Glutamatergic neuron (in vitro differentiated cells): ENCODE results near the gene APOBEC3C. TPM values are rescaled to one million over a fixed set of nuclear protein-coding genes. Genes with fewer than 3 reads are reported as not detected.
"Not testable (repeated sequence)": the region's sequence is repeated elsewhere in the genome, so short reads cannot be mapped to it uniquely, and the experiment has no call there.

Experiments
- DNase-seq: peaks from one replicate; pipeline ENCODE4 v3.0.0; 2022
- H3K27ac Mint-ChIP-seq: one replicate; pipeline ENCODE4 v1.8.0; 2020; ENCODE audit warnings: mild to moderate bottlenecking, mixed read lengths, inconsistent platforms; ENCODE audit not compliant: unreplicated experiment
- H3K27me3 Mint-ChIP-seq: one replicate; pipeline ENCODE4 v1.8.0; 2020; ENCODE audit warnings: mild to moderate bottlenecking, moderate library complexity, mixed read lengths, inconsistent platforms; ENCODE audit not compliant: unreplicated experiment
- H3K36me3 Mint-ChIP-seq: one replicate; pipeline ENCODE4 v1.8.0; 2020; ENCODE audit warnings: mild to moderate bottlenecking, mixed read lengths, inconsistent platforms; ENCODE audit not compliant: unreplicated experiment
- H3K4me1 Mint-ChIP-seq: one replicate; pipeline ENCODE4 v1.8.0; 2020; ENCODE audit warnings: mild to moderate bottlenecking, low read depth, mixed read lengths, inconsistent platforms; ENCODE audit not compliant: unreplicated experiment
- H3K4me3 Mint-ChIP-seq: one replicate; pipeline ENCODE4 v1.8.0; 2020; ENCODE audit warnings: mild to moderate bottlenecking, mixed read lengths, inconsistent platforms; ENCODE audit not compliant: unreplicated experiment
- H3K9me3 Mint-ChIP-seq: one replicate; pipeline ENCODE4 v1.8.0; 2020; ENCODE audit warnings: mild to moderate bottlenecking, moderate library complexity, mixed read lengths, inconsistent platforms; ENCODE audit not compliant: unreplicated experiment
- CTCF ChIP-seq: fragments of 200-600 bp; sonication (generic); IDR thresholded peaks from one replicate; pipeline ENCODE4 v1.5.0; 2021; ENCODE audit not compliant: partially characterized antibody, unreplicated experiment
- total RNA-seq: library from RNA; stranded (reverse); fragmentation: NEBNext Ultra II Directional; extraction: Animal tissue kit (Norgen Biotek cat#: 25700); gene quantifications from one replicate; pipeline ENCODE4 v1.2.1, GENCODE V29; 2021; ENCODE audit not compliant: unreplicated experiment

The APOBEC3C gene
- total RNA-seq, 1 donor from 2014 or later, result 0.71 TPM

- H3K27me3 Mint-ChIP-seq, result peaks cover 5% of the 10 kb centered on the region
- H3K9me3 Mint-ChIP-seq, result peaks cover 4% of the 10 kb centered on the region
- peaks cover 3% of the 10 kb centered on the region for H3K4me1 Mint-ChIP-seq
- no peak overlapping the region for H3K4me3 Mint-ChIP-seq
- no peak for DNase-seq
- H3K36me3 Mint-ChIP-seq, result peaks cover 3% of the 10 kb centered on the region
- H3K27ac Mint-ChIP-seq, result no peak overlapping the region
- no peak for TF ChIP-seq CTCF
Measured at GRCh38 chr22:38997518-38997917, 16.5 kb upstream of the APOBEC3C start.

GRCh38 chr22:39003165-39003638 lies 10.9 kb upstream of the APOBEC3C start:
- H3K27ac Mint-ChIP-seq, result no peak overlapping the region
- no peak overlapping the region for H3K4me3 Mint-ChIP-seq
- H3K9me3 Mint-ChIP-seq, result peaks cover 3% of the 10 kb centered on the region
- TF ChIP-seq CTCF, result peak; percentile 79
- no peaks in the 10 kb centered on the region for H3K4me1 Mint-ChIP-seq
- peak; percentile 72 for DNase-seq
- peaks cover 2% of the 10 kb centered on the region for H3K27me3 Mint-ChIP-seq
- peaks cover 3% of the 10 kb centered on the region for H3K36me3 Mint-ChIP-seq

DNA sequence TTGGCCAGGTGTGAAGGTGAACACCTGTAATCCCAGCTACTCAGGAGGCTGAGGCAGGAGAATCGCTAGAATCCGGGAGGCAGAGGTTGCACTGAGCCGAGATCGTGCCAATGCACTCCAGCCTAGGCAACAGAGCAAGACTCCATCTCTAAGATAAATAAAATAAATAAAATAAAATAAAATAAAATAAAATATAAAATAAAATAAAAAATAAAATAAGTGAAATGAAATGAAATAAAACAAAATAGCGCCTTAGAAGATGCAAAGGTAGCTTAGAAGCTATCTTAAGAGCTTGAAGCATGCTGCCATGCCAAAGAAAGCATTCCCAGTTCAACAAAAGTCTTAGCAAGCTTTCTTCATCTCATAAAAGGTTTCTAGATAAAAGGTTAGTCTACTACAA lies 6.9 kb upstream of the APOBEC3C start:
- Mint-ChIP-seq H3K4me1 (no peaks in the 10 kb centered on the region), H3K9me3 (peaks cover 2% of the 10 kb centered on the region), H3K4me3 (no peak overlapping the region), H3K36me3 (no peaks in the 10 kb centered on the region), H3K27ac (no peak overlapping the region), H3K27me3 (peaks cover 2% of the 10 kb centered on the region)
- no peak for TF ChIP-seq CTCF
- DNase-seq, result no peak

DNA sequence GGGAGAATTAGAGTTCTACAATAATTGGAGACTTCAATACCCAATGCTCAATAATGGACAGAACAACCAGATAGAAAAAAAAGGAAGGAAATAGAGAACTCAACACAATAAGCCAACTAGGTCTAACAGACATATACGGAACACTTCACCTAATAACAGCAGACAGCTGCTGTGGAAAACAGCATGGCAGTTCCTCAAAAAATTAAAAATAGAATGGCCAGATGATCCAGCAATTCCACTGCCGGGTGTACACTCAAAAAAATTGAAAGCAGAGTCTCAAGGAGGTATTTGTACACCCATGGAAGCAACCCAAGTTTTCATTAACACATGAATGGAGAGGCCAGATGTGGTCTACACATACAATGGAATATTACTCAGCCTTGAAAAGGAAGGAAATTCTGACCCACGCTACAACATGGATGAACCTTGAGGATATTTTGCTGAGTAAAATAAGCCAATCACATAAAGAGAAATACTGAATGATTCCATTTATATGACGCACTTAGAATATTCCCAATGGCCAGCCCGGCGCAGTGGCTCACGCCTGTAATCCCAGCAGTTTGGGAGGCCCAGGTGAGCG lies 5.7 kb upstream of the APOBEC3C start:
- not testable (repeated sequence) for H3K27ac Mint-ChIP-seq, H3K36me3 Mint-ChIP-seq, H3K27me3 Mint-ChIP-seq, H3K4me3 Mint-ChIP-seq, H3K4me1 Mint-ChIP-seq, H3K9me3 Mint-ChIP-seq, DNase-seq

- Mint-ChIP-seq H3K9me3 (no peaks in the 10 kb centered on the region), H3K4me1 (peaks cover 4% of the 10 kb centered on the region), H3K27ac (no peak overlapping the region), H3K4me3 (no peak overlapping the region), H3K27me3 (peaks cover 1% of the 10 kb centered on the region), H3K36me3 (no peaks in the 10 kb centered on the region)
- DNase-seq, result no peak
- TF ChIP-seq CTCF, result no peak
Measured at GRCh38 chr22:39010946-39011345, 3.1 kb upstream of the APOBEC3C start.
